ENCODE results near the gene EIF2D.

EIF2D gene

DNA sequence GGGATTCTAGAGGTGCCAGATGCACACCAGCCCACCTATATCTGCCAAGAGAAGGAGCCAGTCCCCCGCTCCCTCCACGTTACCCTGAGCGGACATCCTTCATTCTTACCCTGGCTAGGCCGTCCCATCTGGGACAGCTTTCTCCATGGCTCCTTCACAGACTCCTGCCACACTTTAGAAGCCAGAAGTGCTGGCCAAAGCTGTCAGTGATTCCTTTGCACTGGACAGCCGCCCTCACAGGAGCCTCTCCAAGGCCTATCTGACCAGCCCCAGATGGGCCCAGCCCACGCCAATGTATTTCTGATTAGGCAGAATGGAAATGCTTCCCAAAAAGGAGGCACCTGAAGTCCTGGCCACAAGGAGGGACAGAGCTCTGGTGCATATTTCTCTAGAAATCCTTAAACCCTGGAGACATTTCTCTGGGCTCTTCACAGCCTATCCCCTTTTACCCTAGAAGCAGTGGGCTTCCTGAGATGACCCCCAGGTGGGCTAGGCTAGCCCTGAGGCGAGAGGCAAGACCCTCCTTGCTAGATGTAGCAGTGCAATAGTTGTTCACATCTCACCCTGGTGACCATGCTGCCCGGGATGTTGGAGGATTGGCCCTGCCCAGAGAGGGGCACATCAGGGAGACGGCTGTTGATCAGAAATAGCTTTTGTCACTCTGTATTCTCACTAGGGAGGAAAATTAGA lies 60.8 kb downstream of the EIF2D start:
- DNase-seq (ENCODE audit: low read depth, low spot score): no peak
- in situ Hi-C loops (cut with HindIII; ENCODE audit: low sequenced_read_pairs): no loop called here
- no peak for TF ChIP-seq CTCF (IDR thresholded peaks at IDR 0.05; ENCODE audit: low read depth, low read length)
- no peak overlapping the region for H3K4me3 ChIP-seq (ENCODE audit: low read depth, low read length)

DNA sequence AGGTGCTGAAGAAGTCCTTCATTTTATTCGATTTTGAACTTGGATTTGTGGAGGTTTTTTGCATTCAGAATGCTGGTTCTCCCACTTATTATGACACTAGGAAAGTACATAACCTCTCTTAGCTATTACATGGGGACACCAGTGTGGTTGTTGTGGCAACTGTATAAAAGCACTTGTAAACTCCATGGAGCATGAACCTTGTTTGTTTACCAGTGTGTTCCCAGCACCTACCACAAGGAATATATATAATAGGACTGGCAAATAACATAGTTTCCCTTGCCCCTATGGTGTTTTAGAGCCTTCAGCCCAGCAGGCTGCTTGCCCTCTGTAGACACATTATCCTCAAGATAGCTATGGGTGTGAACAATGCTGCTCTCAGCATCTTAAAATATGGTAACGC lies 61.8 kb downstream of the EIF2D start:
- no peak for DNase-seq (ENCODE audit: low read depth, low spot score)
- TF ChIP-seq CTCF (IDR thresholded peaks at IDR 0.05; ENCODE audit: low read depth, low read length): no peak
- H3K4me3 ChIP-seq (ENCODE audit: low read depth, low read length): no peak overlapping the region
- in situ Hi-C loops (cut with HindIII; ENCODE audit: low sequenced_read_pairs): no loop called here

DNA sequence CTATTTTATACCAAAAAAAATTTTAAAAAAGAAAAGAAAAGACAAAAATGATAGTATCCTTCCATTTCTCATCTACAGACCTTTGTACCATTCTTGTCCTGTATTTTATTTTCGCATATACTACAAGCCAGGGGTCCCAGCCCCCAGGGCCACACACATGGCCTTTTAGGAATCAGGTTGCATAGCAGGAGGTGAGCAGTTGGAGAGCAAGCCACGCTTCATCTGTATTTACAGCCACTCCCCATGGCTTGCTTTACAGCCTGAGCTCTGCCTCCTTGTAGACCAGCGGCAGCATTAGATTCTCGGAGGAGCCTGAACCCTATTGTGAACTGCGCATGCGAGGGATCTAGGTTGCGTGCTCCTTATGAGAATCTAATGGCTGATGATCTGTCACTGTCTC lies 65.2 kb downstream of the EIF2D start:
- TF ChIP-seq CTCF (IDR thresholded peaks at IDR 0.05; ENCODE audit: low read depth, low read length): no peak
- DNase-seq (ENCODE audit: low read depth, low spot score): no peak
- in situ Hi-C loops (cut with HindIII; ENCODE audit: low sequenced_read_pairs): no loop called here
- H3K4me3 ChIP-seq (ENCODE audit: low read depth, low read length): no peak overlapping the region

DNA sequence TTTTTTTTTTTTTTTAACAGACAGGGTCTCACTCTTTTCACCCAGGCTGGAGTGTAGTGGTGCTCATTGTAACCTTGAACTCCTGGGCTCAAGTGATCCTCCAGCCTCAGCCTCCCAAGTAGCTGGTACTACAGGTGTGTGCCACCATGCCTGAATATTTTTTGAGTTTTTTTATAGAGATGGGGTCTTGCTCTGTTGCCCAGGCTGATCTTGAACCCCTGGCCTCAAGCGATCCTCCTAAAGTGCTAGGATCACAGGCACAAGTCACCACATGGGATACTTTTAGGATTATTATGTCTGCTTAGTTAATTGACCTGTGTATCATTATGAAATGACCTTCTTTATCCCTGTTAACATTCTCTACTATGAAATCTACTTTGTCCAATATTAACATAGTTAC lies 66.9 kb downstream of the EIF2D start:
- TF ChIP-seq CTCF (IDR thresholded peaks at IDR 0.05; ENCODE audit: low read depth, low read length): no peak
- DNase-seq (ENCODE audit: low read depth, low spot score): no peak
- H3K4me3 ChIP-seq (ENCODE audit: low read depth, low read length): no peak overlapping the region
- in situ Hi-C loops (cut with HindIII; ENCODE audit: low sequenced_read_pairs): no loop called here

DNA sequence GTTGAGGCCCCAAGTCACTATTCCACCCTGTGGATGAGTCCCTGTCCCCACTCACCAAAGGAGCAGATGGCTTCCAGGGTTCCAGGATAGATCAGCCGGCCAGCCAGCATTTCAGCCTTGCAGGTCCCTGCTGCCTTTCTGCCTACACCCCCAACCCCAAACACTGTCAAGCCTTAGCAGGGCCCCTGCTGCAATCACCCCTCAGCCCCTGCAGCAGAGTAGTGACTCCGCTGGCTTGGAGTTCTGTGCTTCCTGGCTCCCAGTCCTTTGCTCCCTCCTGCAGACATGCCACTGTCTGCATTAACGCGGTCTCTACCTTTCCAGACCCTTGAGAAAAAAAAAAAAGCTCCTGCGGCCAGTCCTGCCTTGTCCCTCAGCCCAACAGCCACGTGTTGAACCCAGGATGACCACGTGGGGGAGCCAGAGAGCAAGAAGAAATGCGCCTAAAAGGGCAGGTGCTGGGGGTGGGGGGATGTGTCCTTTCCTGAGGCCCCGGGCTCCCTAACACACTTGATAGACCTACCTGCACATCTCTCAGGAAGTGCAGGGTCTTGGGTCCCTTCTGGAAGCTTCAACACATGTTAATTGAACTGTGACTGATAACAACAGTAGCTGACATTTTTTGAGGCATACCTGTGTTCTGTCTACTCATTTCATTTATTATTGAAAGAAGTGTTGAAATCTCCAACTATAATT lies 67.6 kb downstream of the EIF2D start:
- TF ChIP-seq CTCF (IDR thresholded peaks at IDR 0.05; ENCODE audit: low read depth, low read length): peak; percentile 93
- H3K4me3 ChIP-seq (ENCODE audit: low read depth, low read length): no peak overlapping the region
- peak; percentile 40 for DNase-seq (ENCODE audit: low read depth, low spot score)
- in situ Hi-C loops (cut with HindIII; ENCODE audit: low sequenced_read_pairs): no loop called here
